ENCODE measurements around the gene CMC2. TPM values are rescaled to one million over a fixed set of nuclear protein-coding genes. Genes with fewer than 3 reads are reported as not detected.

The CMC2 gene
- polyA plus RNA-seq, 1 donor from 2014 or later, result 172 TPM

DNA sequence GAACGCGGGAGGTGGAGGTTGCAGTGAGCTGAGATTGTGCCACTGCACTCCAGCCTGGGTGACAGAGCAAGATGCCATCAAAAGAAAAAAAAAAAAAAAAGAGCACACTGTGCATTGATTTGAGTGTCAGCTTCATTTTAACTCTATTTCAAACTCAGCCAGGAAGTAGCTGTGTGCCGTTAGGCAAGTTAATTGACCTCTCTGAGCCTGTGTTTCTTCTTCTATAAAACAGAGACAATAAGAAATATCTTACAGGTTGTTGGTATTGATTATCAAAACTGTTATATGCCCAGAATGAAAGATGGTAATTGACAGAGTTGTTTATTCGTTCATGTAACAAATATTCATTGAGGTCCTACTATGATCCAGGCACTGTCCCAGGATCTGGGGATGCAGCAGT is 83.3 kb downstream of the CMC2 start:
- Histone ChIP-seq H3K27me3 (ENCODE audit: insufficient read depth, low read depth, low read length) (no peaks in the 10 kb centered on the region), H3K4me3 (ENCODE audit: low read length) (no peak overlapping the region), H3K9ac (ENCODE audit: low read length) (no peak overlapping the region), H3K36me3 (ENCODE audit: insufficient read depth, low read length) (no peaks in the 10 kb centered on the region), H3K9me2 (ENCODE audit: insufficient read depth, low read length) (no peaks in the 10 kb centered on the region), H4K20me1 (ENCODE audit: insufficient read depth) (no peaks in the 10 kb centered on the region), H3K9me3 (ENCODE audit: low read length) (no peaks in the 10 kb centered on the region), H2AFZ (ENCODE audit: low read depth, low read length) (no peak overlapping the region), H3K79me2 (replicated peaks; ENCODE audit: insufficient read depth, low read length) (no peaks in the 10 kb centered on the region), H3F3A (ENCODE audit: insufficient read depth, low read length, poor library complexity, severe bottlenecking) (no peaks in the 10 kb centered on the region), H3K27ac (ENCODE audit: low read length) (no peak overlapping the region), H3K4me2 (ENCODE audit: low read length) (no peak overlapping the region)
- TF ChIP-seq, protein P1, sequence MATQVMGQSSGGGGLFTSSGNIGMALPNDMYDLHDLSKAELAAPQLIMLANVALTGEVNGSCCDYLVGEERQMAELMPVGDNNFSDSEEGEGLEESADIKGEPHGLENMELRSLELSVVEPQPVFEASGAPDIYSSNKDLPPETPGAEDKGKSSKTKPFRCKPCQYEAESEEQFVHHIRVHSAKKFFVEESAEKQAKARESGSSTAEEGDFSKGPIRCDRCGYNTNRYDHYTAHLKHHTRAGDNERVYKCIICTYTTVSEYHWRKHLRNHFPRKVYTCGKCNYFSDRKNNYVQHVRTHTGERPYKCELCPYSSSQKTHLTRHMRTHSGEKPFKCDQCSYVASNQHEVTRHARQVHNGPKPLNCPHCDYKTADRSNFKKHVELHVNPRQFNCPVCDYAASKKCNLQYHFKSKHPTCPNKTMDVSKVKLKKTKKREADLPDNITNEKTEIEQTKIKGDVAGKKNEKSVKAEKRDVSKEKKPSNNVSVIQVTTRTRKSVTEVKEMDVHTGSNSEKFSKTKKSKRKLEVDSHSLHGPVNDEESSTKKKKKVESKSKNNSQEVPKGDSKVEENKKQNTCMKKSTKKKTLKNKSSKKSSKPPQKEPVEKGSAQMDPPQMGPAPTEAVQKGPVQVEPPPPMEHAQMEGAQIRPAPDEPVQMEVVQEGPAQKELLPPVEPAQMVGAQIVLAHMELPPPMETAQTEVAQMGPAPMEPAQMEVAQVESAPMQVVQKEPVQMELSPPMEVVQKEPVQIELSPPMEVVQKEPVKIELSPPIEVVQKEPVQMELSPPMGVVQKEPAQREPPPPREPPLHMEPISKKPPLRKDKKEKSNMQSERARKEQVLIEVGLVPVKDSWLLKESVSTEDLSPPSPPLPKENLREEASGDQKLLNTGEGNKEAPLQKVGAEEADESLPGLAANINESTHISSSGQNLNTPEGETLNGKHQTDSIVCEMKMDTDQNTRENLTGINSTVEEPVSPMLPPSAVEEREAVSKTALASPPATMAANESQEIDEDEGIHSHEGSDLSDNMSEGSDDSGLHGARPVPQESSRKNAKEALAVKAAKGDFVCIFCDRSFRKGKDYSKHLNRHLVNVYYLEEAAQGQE (IDR thresholded peaks at IDR 0.05; ENCODE audit: borderline replicate concordance), result no peak
- TF ChIP-seq EP300 (conservative IDR thresholded peaks at IDR 0.05; ENCODE audit: poor library complexity, severe bottlenecking), result no peak
- TF ChIP-seq MXI1 (conservative IDR thresholded peaks at IDR 0.05; ENCODE audit: poor library complexity, severe bottlenecking), result no peak
- no peak for TF ChIP-seq EZH2 (IDR thresholded peaks at IDR 0.05; ENCODE audit: borderline replicate concordance, insufficient read depth, low read length, poor library complexity, severe bottlenecking)
- no peak for TF ChIP-seq POLR2AphosphoS5 (IDR thresholded peaks at IDR 0.05)
- no peak for TF ChIP-seq SMC3 (conservative IDR thresholded peaks at IDR 0.05; ENCODE audit: poor library complexity)

Other genes starting within 250 kb of the CMC2 start
- 2.6 and 4.1 TPM in 2 replicates for gene CDYL2, start 202.3 kb downstream of the CMC2 start, polyA plus RNA-seq
- gene CENPN, start 329 bp upstream of the CMC2 start, polyA plus RNA-seq, result 1.9 and 5.3 TPM in 2 replicates
- gene ATMIN, start 29.0 kb upstream of the CMC2 start, polyA plus RNA-seq, result 62.3 and 75.9 TPM in 2 replicates
- gene C16orf46, start 70.4 kb upstream of the CMC2 start, polyA plus RNA-seq, result 8.7 TPM in 2 replicates
- gene GCSH, start 89.5 kb upstream of the CMC2 start, polyA plus RNA-seq, result 66.0 and 81.8 TPM in 2 replicates
- not detected in 2 replicates for gene BCO1, start 231.8 kb upstream of the CMC2 start, polyA plus RNA-seq